ENCODE results near the gene SPRR4.

DNA sequence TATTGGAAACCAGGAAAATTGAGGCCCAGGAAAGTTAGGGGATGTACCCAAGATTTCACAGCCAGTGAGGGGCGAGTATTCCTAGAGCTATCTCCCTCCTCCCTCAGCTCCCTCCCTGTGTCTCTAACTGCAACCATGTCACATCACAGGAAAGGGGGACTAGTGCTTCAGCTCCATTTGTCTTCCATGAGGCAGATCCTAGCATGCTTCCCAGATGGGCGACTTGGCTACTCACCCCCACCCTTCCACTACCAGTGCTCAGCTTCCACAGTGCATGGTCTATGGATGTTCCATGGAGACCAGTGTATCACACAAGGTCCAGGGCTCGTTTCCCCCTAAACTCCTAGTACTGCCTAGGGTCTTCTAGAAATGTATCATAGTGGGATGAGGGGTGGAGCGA lies 4.6 kb upstream of the SPRR4 start:
- no peak for TF ChIP-seq POLR2A (conservative IDR thresholded peaks at IDR 0.05)
- TF ChIP-seq, protein P1, sequence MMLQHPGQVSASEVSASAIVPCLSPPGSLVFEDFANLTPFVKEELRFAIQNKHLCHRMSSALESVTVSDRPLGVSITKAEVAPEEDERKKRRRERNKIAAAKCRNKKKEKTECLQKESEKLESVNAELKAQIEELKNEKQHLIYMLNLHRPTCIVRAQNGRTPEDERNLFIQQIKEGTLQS (IDR thresholded peaks at IDR 0.05) = no peak
- TF ChIP-seq, protein P1 (CRISPR knock-in tag; conservative IDR thresholded peaks at IDR 0.05) = no peak
